H1 (cell line): Measurements from ENCODE around the gene FBLN5. TPM values are rescaled to one million over a fixed set of nuclear protein-coding genes. Genes with fewer than 3 reads are reported as not detected.

ENCODE experiments used
- BCL11A ChIP-seq, 2 experiments: IDR thresholded peaks; one replicate each; pipeline ENCODE4 v1.6.1; 2011; ENCODE audit warnings: low read depth in 2 of 2, low read length in 2 of 2, mild to moderate bottlenecking in 2 of 2
- CHD7 ChIP-seq: fragments of 300-600 bp; sonication (generic); IDR thresholded peaks from 2 replicates; pipeline ENCODE4 v1.7.1; 2012; ENCODE audit warnings: low read length, moderate library complexity, mild to moderate bottlenecking, inconsistent platforms; ENCODE audit not compliant: insufficient replicate concordance
- CTCF ChIP-seq, 3 experiments: IDR thresholded peaks; 1 replicate in 2 of 3; 2 replicates in 1 of 3; pipeline versions ENCODE4 v1.5.1 to v1.6.1; 2011; ENCODE audit warnings: low read length in 3 of 3, mild to moderate bottlenecking in 3 of 3, inconsistent platforms in 2 of 3, low read depth in 1 of 3, moderate library complexity in 1 of 3; ENCODE audit not compliant: insufficient read depth in 1 of 3; ENCODE audit errors: control extremely low read depth in 1 of 3
- EP300 ChIP-seq, 2 experiments: IDR thresholded peaks; 1 replicate in 1 of 2; 2 replicates in 1 of 2; pipeline ENCODE4 v1.6.1; 2011 to 2012; ENCODE audit warnings: low read depth in 2 of 2, low read length in 2 of 2, mild to moderate bottlenecking in 2 of 2, borderline replicate concordance in 1 of 2, inconsistent platforms in 1 of 2, moderate library complexity in 1 of 2
- KDM4A ChIP-seq: IDR thresholded peaks from one replicate; pipeline ENCODE4 v1.7.1; 2012; ENCODE audit warnings: low read depth, mild to moderate bottlenecking, moderate library complexity, low read length, inconsistent platforms; ENCODE audit not compliant: severe bottlenecking
- SIX5 ChIP-seq: IDR thresholded peaks from 2 replicates; pipeline ENCODE4 v1.6.1; 2011; ENCODE audit warnings: mild to moderate bottlenecking, low read depth, low read length
- SUZ12 ChIP-seq: fragments of 200-600 bp; sonication (generic); IDR thresholded peaks from 2 replicates; pipeline ENCODE4 v1.6.1; 2012; ENCODE audit warnings: mild to moderate bottlenecking, inconsistent platforms, low read length, moderate library complexity, mixed read lengths
- TAF7 ChIP-seq: optimal IDR thresholded peaks from 2 replicates; pipeline ENCODE3; 2011; ENCODE audit warnings: low read depth, mild to moderate bottlenecking, inconsistent platforms, low read length, moderate library complexity, borderline replicate concordance
- TEAD4 ChIP-seq: IDR thresholded peaks from 2 replicates; pipeline ENCODE4 v1.6.1; 2012; ENCODE audit warnings: low read depth, low read length, inconsistent platforms, mixed read lengths
- polyA plus RNA-seq, 7 experiments: library from polyadenylated mRNA; depleted of rRNA in 3 of 7; stranded (reverse) in 5 of 7; unstranded in 2 of 7; fragments of >200 nt in 5 of 7; fragments of 200-250 nt in 2 of 7; gene quantifications; 1 replicate in 5 of 7; 2 replicates in 1 of 7; 4 replicates in 1 of 7; pipeline versions ENCODE4 v1.2.1 to v1.2.3, GENCODE V29; 2011 to 2013; ENCODE audit warnings: missing spikeins in 2 of 7, mixed read lengths in 2 of 7
- total RNA-seq: library from RNA; stranded (reverse); fragmentation: NEBNext Ultra II Directional; extraction: Animal tissue kit (Norgen Biotek cat#: 25700); gene quantifications from 2 replicates; pipeline ENCODE4 v1.2.1, GENCODE V29; 2021

Gene FBLN5
- total and polyA plus RNA-seq, 2 of the 8 experiments (the other 6 are each of a cell fraction or from before 2014, with no cell fraction given): 0.88 to 3.5 TPM

DNA sequence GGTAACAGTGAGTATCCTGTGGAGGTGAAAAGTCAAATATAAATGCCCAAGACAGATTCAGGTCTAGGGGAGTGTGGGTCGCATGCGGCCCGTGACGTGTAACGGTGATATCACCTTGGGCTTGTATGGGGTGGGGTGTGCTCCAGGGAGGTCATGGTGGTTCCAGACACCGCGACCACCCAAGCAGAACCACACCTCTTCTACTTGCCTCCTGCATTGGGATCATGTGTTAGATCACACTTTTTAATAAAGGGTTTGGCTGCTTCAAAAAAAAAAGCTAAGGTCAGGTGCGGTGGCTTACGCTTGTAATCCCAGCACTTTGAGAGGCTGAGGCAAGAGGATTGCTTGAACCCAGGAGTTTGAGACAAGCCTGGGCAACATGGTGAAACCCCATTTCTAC, 4.5 kb downstream of the FBLN5 start (continued):
- TF ChIP-seq CHD7 (no peak), CTCF (IDR thresholded peaks at IDR 0.05; ENCODE audit: control extremely low read depth in 1 of 3, insufficient read depth in 1 of 3, low read depth in 1 of 3, low read length in 3 of 3) (no peak), SIX5 (no peak), EP300 (IDR thresholded peaks at IDR 0.05; ENCODE audit: borderline replicate concordance in 1 of 2, low read depth in 2 of 2, low read length in 2 of 2) (no peak), TAF7 (no peak), SUZ12 (no peak), BCL11A (IDR thresholded peaks at IDR 0.05; ENCODE audit: low read depth in 2 of 2, low read length in 2 of 2) (no peak), TEAD4 (no peak), KDM4A (no peak)
